ENCODE data around the gene ZNF407.

ZNF407 gene

GRCh38 chr18:74817576-74817975 lies 219.9 kb downstream of the ZNF407 start:
- Histone ChIP-seq H3K36me3 (ENCODE audit: insufficient read depth, low read length) (no peaks in the 10 kb centered on the region), H3K4me2 (ENCODE audit: insufficient read depth, low read length) (no peak overlapping the region), H3K79me2 (ENCODE audit: insufficient read depth, low read length) (no peaks in the 10 kb centered on the region), H4K20me1 (ENCODE audit: insufficient read depth, low read length) (no peaks in the 10 kb centered on the region), H3K9me3 (ENCODE audit: insufficient read depth, low read length, severe bottlenecking) (no peaks in the 10 kb centered on the region), H2AFZ (ENCODE audit: low read depth, low read length) (no peak overlapping the region), H3K4me3 (ENCODE audit: low read depth in 1 of 2, low read length in 2 of 2) (no peak overlapping the region), H3K27ac (ENCODE audit: low read length) (no peak overlapping the region), H3K27me3 (ENCODE audit: insufficient read depth, low read length, poor library complexity) (no peaks in the 10 kb centered on the region), H3K9ac (ENCODE audit: low read depth, low read length) (no peak overlapping the region), H3K4me1 (ENCODE audit: insufficient read depth, low read length) (no peaks in the 10 kb centered on the region)
- TF ChIP-seq EZH2 (IDR thresholded peaks at IDR 0.05; ENCODE audit: borderline replicate concordance, low read depth, low read length, severe bottlenecking) = no peak
- TF ChIP-seq CTCF (IDR thresholded peaks at IDR 0.05; ENCODE audit: borderline replicate concordance, extremely low read depth, low read length, poor library complexity, severe bottlenecking) = no peak
- ATAC-seq (ENCODE audit: insufficient read depth, low read depth) (no peak), DNase-seq (no peak)

GRCh38 chr18:74818516-74819175 lies 221.0 kb downstream of the ZNF407 start:
- Histone ChIP-seq H3K79me2 (ENCODE audit: insufficient read depth, low read length) (no peaks in the 10 kb centered on the region), H3K27me3 (ENCODE audit: insufficient read depth, low read length, poor library complexity) (no peaks in the 10 kb centered on the region), H4K20me1 (ENCODE audit: insufficient read depth, low read length) (no peaks in the 10 kb centered on the region), H2AFZ (ENCODE audit: low read depth, low read length) (no peak overlapping the region), H3K27ac (ENCODE audit: low read length) (no peak overlapping the region), H3K4me3 (ENCODE audit: low read depth in 1 of 2, low read length in 2 of 2) (no peak overlapping the region), H3K9ac (ENCODE audit: low read depth, low read length) (no peak overlapping the region), H3K4me1 (ENCODE audit: insufficient read depth, low read length) (no peaks in the 10 kb centered on the region), H3K36me3 (ENCODE audit: insufficient read depth, low read length) (no peaks in the 10 kb centered on the region; the same call in 1 of the 2 replicates), H3K9me3 (ENCODE audit: insufficient read depth, low read length, severe bottlenecking) (no peaks in the 10 kb centered on the region), H3K4me2 (ENCODE audit: insufficient read depth, low read length) (no peak overlapping the region)
- no peak for ATAC-seq (ENCODE audit: insufficient read depth, low read depth)
- no peak for TF ChIP-seq CTCF (IDR thresholded peaks at IDR 0.05; ENCODE audit: borderline replicate concordance, extremely low read depth, low read length, poor library complexity, severe bottlenecking)
- no peak for TF ChIP-seq EZH2 (IDR thresholded peaks at IDR 0.05; ENCODE audit: borderline replicate concordance, low read depth, low read length, severe bottlenecking)
- DNase-seq = no peak

GRCh38 chr18:74819433-74820059 lies 221.9 kb downstream of the ZNF407 start:
- no peaks in the 10 kb centered on the region for H3K9me3 ChIP-seq (ENCODE audit: insufficient read depth, low read length, severe bottlenecking)
- H2AFZ ChIP-seq (ENCODE audit: low read depth, low read length) = no peak overlapping the region
- no peaks in the 10 kb centered on the region for H3K79me2 ChIP-seq (ENCODE audit: insufficient read depth, low read length)
- peak; percentile 89 for ATAC-seq (ENCODE audit: insufficient read depth, low read depth)
- H3K4me2 ChIP-seq (ENCODE audit: insufficient read depth, low read length) = no peak overlapping the region
- H3K4me3 ChIP-seq (ENCODE audit: low read depth in 1 of 2, low read length in 2 of 2) = no peak overlapping the region
- TF ChIP-seq CTCF (IDR thresholded peaks at IDR 0.05; ENCODE audit: borderline replicate concordance, extremely low read depth, low read length, poor library complexity, severe bottlenecking) (peak; percentile 63), EZH2 (IDR thresholded peaks at IDR 0.05; ENCODE audit: borderline replicate concordance, low read depth, low read length, severe bottlenecking) (no peak)
- no peaks in the 10 kb centered on the region; the same call in 1 of the 2 replicates for H3K36me3 ChIP-seq (ENCODE audit: insufficient read depth, low read length)
- no peaks in the 10 kb centered on the region for H3K27me3 ChIP-seq (ENCODE audit: insufficient read depth, low read length, poor library complexity)
- no peaks in the 10 kb centered on the region for H4K20me1 ChIP-seq (ENCODE audit: insufficient read depth, low read length)
- DNase-seq = peak; percentile 18
- no peak overlapping the region for H3K9ac ChIP-seq (ENCODE audit: low read depth, low read length)
- H3K4me1 ChIP-seq (ENCODE audit: insufficient read depth, low read length) = no peaks in the 10 kb centered on the region
- no peak overlapping the region for H3K27ac ChIP-seq (ENCODE audit: low read length)

Data from DND-41 (cell line).